IMR-90 (cell line): ENCODE data around the gene TANK. TPM values are rescaled to one million over a fixed set of nuclear protein-coding genes. Genes with fewer than 3 reads are reported as not detected.

Experiments used
- ATAC-seq: fragments of 200-7000 bp; cut with Tn5 transposase; 2 replicates; pipeline ENCODE4 v1.9.1; 2020; ENCODE audit warnings: low read depth, mild to moderate bottlenecking, moderate library complexity
- BruUV-seq: library from RNA; stranded (reverse); fragments of 400-500 nt; replicated peaks from 2 replicates; lab custom pipeline; 2021; lab: Mats Ljungman, UMichigan
- CTCF ChIA-PET: fragments of 300-600 bp; formaldehyde crosslinking; extraction: SDS; loops from one replicate; lab custom pipeline; 2021; ENCODE audit warnings: antibody characterized with exemption; lab: Yijun Ruan, JAX
- POLR2A ChIA-PET: fragments of 300-600 bp; sonication (Branson Sonifier 250); formaldehyde crosslinking; loops from one replicate; lab custom pipeline; 2022; ENCODE audit warnings: antibody characterized with exemption; ENCODE audit not compliant: unreplicated experiment; lab: Charles Lee
- DNase-seq: peaks from one replicate; pipeline ENCODE4 v3.0.0; 2013
- H2AFZ ChIP-seq: replicated peaks from 2 replicates; pipeline ENCODE3; 2013; ENCODE audit warnings: low read length, mild to moderate bottlenecking; ENCODE audit not compliant: poor library complexity
- H2AK5ac ChIP-seq: 2 replicates; pipeline ENCODE4 v1.6.1; 2013; ENCODE audit warnings: low read depth, low read length, inconsistent platforms
- H2AK9ac ChIP-seq: replicated peaks from 2 replicates; pipeline ENCODE3; 2013; ENCODE audit warnings: mild to moderate bottlenecking, low read depth, low read length, moderate library complexity; ENCODE audit not compliant: poor library complexity
- H2BK120ac ChIP-seq: 2 replicates; pipeline ENCODE4 v1.6.1; 2013; ENCODE audit warnings: low read depth, low read length, inconsistent platforms
- H2BK15ac ChIP-seq: 3 replicates; pipeline ENCODE4 v1.6.1; 2013; ENCODE audit warnings: low read depth, low read length, inconsistent platforms
- H2BK20ac ChIP-seq: 2 replicates; pipeline ENCODE4 v1.6.1; 2013; ENCODE audit warnings: low read depth, mild to moderate bottlenecking, inconsistent platforms, low read length, moderate library complexity
- H2BK5ac ChIP-seq: 2 replicates; pipeline ENCODE4 v1.6.1; 2013; ENCODE audit warnings: mild to moderate bottlenecking, low read depth, low read length, inconsistent platforms; ENCODE audit not compliant: poor library complexity, severe bottlenecking
- H3K14ac ChIP-seq: replicated peaks from 2 replicates; pipeline ENCODE4 v1.6.1; 2013; ENCODE audit warnings: low read depth, low read length, inconsistent platforms
- H3K18ac ChIP-seq: 2 replicates; pipeline ENCODE4 v1.6.1; 2013; ENCODE audit warnings: low read depth, low read length, control low read depth
- H3K23ac ChIP-seq: 2 replicates; pipeline ENCODE4 v1.6.1; 2013; ENCODE audit warnings: low read depth, low read length, inconsistent platforms
- H3K27ac ChIP-seq: 2 replicates; pipeline ENCODE4 v1.5.1; 2013; ENCODE audit warnings: mild to moderate bottlenecking, control low read depth, low read length; ENCODE audit not compliant: insufficient read depth
- H3K27me3 ChIP-seq: 2 replicates; pipeline ENCODE4 v1.6.1; 2013; ENCODE audit warnings: low read length; ENCODE audit not compliant: control insufficient read depth, insufficient read depth
- H3K36me3 ChIP-seq: 2 replicates; pipeline ENCODE4 v1.6.1; 2013; ENCODE audit warnings: low read length, mixed read lengths; ENCODE audit not compliant: control insufficient read depth, insufficient read depth
- H3K4ac ChIP-seq: 2 replicates; pipeline ENCODE4 v1.6.1; 2013; ENCODE audit warnings: low read depth, low read length, inconsistent platforms
- H3K4me1 ChIP-seq: 2 replicates; pipeline ENCODE4 v1.6.1; 2013; ENCODE audit warnings: low read length, mixed read lengths; ENCODE audit not compliant: control insufficient read depth, insufficient read depth
- H3K4me2 ChIP-seq: 2 replicates; pipeline ENCODE4 v1.6.1; 2013; ENCODE audit warnings: low read depth, mild to moderate bottlenecking, control low read depth, low read length, moderate library complexity
- H3K4me3 ChIP-seq: 2 replicates; pipeline ENCODE4 v1.5.1; 2013; ENCODE audit warnings: low read depth, mild to moderate bottlenecking, control low read depth, low read length, moderate library complexity; ENCODE audit not compliant: insufficient read depth
- H3K56ac ChIP-seq: 2 replicates; pipeline ENCODE4 v1.6.1; 2013; ENCODE audit warnings: low read length, inconsistent platforms; ENCODE audit not compliant: insufficient read depth; ENCODE audit errors: extremely low read depth
- H3K79me1 ChIP-seq, 2 experiments: 2 replicates each; pipeline ENCODE4 v1.6.1; 2013; ENCODE audit warnings: low read length in 2 of 2, inconsistent platforms in 1 of 2, low read depth in 1 of 2
- H3K9ac ChIP-seq: 2 replicates; pipeline ENCODE4 v1.6.1; 2013; ENCODE audit warnings: low read depth, low read length, control low read depth
- H3K9me1 ChIP-seq: 2 replicates; pipeline ENCODE4 v1.6.1; 2013; ENCODE audit warnings: low read length, inconsistent platforms; ENCODE audit not compliant: insufficient read depth
- H3K9me3 ChIP-seq: 2 replicates; pipeline ENCODE4 v1.6.1; 2013; ENCODE audit warnings: low read length; ENCODE audit not compliant: control insufficient read depth, insufficient read depth
- H4K20me1 ChIP-seq: 2 replicates; pipeline ENCODE4 v1.6.1; 2013; ENCODE audit warnings: low read length, inconsistent platforms; ENCODE audit not compliant: insufficient read depth
- H4K5ac ChIP-seq: 2 replicates; pipeline ENCODE4 v1.6.1; 2013; ENCODE audit warnings: mild to moderate bottlenecking, low read depth, low read length, control low read depth
- H4K8ac ChIP-seq, 2 experiments: 2 replicates each; pipeline ENCODE4 v1.6.1; 2013; ENCODE audit warnings: low read depth in 2 of 2, low read length in 2 of 2, control low read depth in 1 of 2, inconsistent platforms in 1 of 2
- H4K91ac ChIP-seq: 2 replicates; pipeline ENCODE4 v1.6.1; 2013; ENCODE audit warnings: low read depth, low read length, inconsistent platforms; ENCODE audit not compliant: insufficient read depth
- BHLHE40 ChIP-seq: fragments of 150-350 bp; IDR thresholded peaks from 2 replicates; pipeline ENCODE4 v1.6.1; 2016; ENCODE audit warnings: mild to moderate bottlenecking, low read depth, low read length
- CEBPB ChIP-seq: IDR thresholded peaks from 2 replicates; pipeline ENCODE4 v1.6.1; 2012; ENCODE audit warnings: low read depth, low read length, improper control_type of control experiment
- CHD1 ChIP-seq: IDR thresholded peaks from 2 replicates; pipeline ENCODE4 v1.6.1; 2012; ENCODE audit warnings: low read depth, low read length, improper control_type of control experiment
- MAZ ChIP-seq: IDR thresholded peaks from 2 replicates; pipeline ENCODE4 v1.6.1; 2012; ENCODE audit warnings: low read depth, mild to moderate bottlenecking, low read length, improper control_type of control experiment, moderate library complexity, borderline replicate concordance
- MXI1 ChIP-seq: IDR thresholded peaks from 2 replicates; pipeline ENCODE4 v1.6.1; 2012; ENCODE audit warnings: low read depth, mild to moderate bottlenecking, low read length, moderate library complexity, borderline replicate concordance
- NFE2L2 ChIP-seq: fragments of 150-350 bp; IDR thresholded peaks from 2 replicates; pipeline ENCODE4 v1.6.1; 2016; ENCODE audit warnings: low read depth, mild to moderate bottlenecking, low read length
- POLR2A ChIP-seq: IDR thresholded peaks from 2 replicates; pipeline ENCODE4 v1.6.1; 2012; ENCODE audit warnings: mild to moderate bottlenecking, low read depth, low read length
- RAD21 ChIP-seq: IDR thresholded peaks from 2 replicates; pipeline ENCODE4 v1.6.1; 2012; ENCODE audit warnings: low read length, improper control_type of control experiment
- dilution Hi-C: fragments of 300-500 bp; cut with HindIII; formaldehyde crosslinking; loops from one replicate; pipeline ENCODE4 v1.14.3; 2018; ENCODE audit warnings: low sequenced_read_pairs; ENCODE audit not compliant: unreplicated experiment
- in situ Hi-C: fragments of 300-500 bp; cut with MboI; formaldehyde crosslinking; loops from 3 replicates; pipeline ENCODE4 v1.14.3; 2019; ENCODE audit warnings: low sequenced_read_pairs, inconsistent platforms, mixed read lengths
- intact Hi-C: fragments of 100-400 bp; cut with micrococcal nuclease; formaldehyde crosslinking; loops from 2 replicates; pipeline ENCODE4 v1.10.0; 2022
- polyA plus RNA-seq, 3 experiments: library from polyadenylated mRNA; depleted of rRNA; stranded (reverse); fragments of >200 nt; gene quantifications; 2 replicates each; pipeline ENCODE4 v1.2.3, GENCODE V29; 2012; ENCODE audit warnings: low replicate concordance in 1 of 3
- total RNA-seq: library from RNA; depleted of rRNA; stranded (reverse); fragments of >200 nt; gene quantifications from 2 replicates; pipeline ENCODE4 v1.2.3, GENCODE V29; 2012

The TANK gene
- total and polyA plus RNA-seq, 2 of the 4 experiments (the other 2 are of a cell fraction): 25.4 to 41.9 TPM

DNA sequence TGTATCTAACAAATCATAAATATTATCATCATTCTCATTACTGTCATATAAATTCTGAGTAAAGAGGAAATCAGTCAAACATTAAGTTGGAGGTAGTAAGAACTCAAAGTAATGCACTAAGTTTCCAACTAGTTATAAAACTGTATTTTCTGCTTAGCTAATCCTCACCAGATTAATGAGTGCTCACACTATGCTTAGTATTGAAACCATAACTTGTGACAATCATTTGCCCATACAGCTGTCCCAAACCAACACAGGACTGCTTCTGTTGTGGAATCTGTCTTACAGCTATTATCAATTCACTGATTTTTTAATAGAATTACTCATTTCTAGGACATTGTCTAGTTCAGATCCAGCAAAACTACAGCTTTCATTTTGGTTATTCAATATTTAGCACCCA is 41.5 kb upstream of the TANK start:
- Histone ChIP-seq H2BK20ac (no peak overlapping the region), H2AK5ac (no peak overlapping the region), H2BK5ac (no peak overlapping the region), H3K14ac (no peak overlapping the region), H3K56ac (no peak overlapping the region), H4K5ac (no peak overlapping the region), H3K27me3 (peaks cover 3% of the 10 kb centered on the region), H3K4me2 (no peak overlapping the region), H2BK15ac (no peak overlapping the region), H4K8ac (no peak overlapping the region), H3K79me1 (no peaks in the 10 kb centered on the region), H3K9me3 (no peaks in the 10 kb centered on the region), H3K18ac (no peak overlapping the region), H3K4ac (no peak overlapping the region), H3K23ac (no peak overlapping the region), H3K9me1 (no peaks in the 10 kb centered on the region), H3K36me3 (no peaks in the 10 kb centered on the region), H2BK120ac (no peak overlapping the region), H3K4me1 (peaks cover 6% of the 10 kb centered on the region; the same call in 1 of the 2 replicates), H2AFZ (no peak overlapping the region), H3K9ac (no peak overlapping the region), H4K20me1 (no peaks in the 10 kb centered on the region), H3K27ac (no peak overlapping the region), H2AK9ac (no peak overlapping the region), H4K91ac (no peak overlapping the region), H3K4me3 (no peak overlapping the region)
- dilution Hi-C loops (no loop called here), in situ Hi-C loops (no loop called here), intact Hi-C loops (no loop called here)
- ChIA-PET CTCF (no interaction called here), POLR2A (interaction anchor here (0.6 kb wide), 1 partner anchor 31 kb away, joined by 3 read pairs; no protein-coding TSS in a partner anchor)
- TF ChIP-seq POLR2A (no peak), MXI1 (no peak), NFE2L2 (no peak), MAZ (no peak), CEBPB (no peak), CHD1 (no peak), BHLHE40 (no peak), RAD21 (no peak)
- ATAC-seq (no peak), DNase-seq (no peak)
- no TSS peak for BruUV-seq
